Astrocyte (in vitro differentiated cells and primary cell): ENCODE results near the gene CSTF1. TPM values are rescaled to one million over a fixed set of nuclear protein-coding genes. Genes with fewer than 3 reads are reported as not detected.

Source experiments
- DNase-seq: peaks from one replicate; pipeline ENCODE4 v3.0.0-alpha.2; 2010; ENCODE audit warnings: low read depth
- FAIRE-seq: peaks from 2 replicates; lab custom pipeline; 2011; peaks lifted over from hg19 to GRCh38; lab: Jason Lieb, UNC
- H2AFZ ChIP-seq: 2 replicates; pipeline ENCODE4 v1.6.0; 2012; ENCODE audit warnings: low read depth, low read length, inconsistent platforms
- H3K27ac ChIP-seq: 2 replicates; pipeline ENCODE4 v1.5.1; 2011; ENCODE audit warnings: low read depth, low read length, inconsistent platforms
- H3K27me3 ChIP-seq: 2 replicates; pipeline ENCODE4 v1.6.0; 2011; ENCODE audit warnings: low read length, inconsistent platforms; ENCODE audit not compliant: insufficient read depth
- H3K36me3 ChIP-seq: 2 replicates; pipeline ENCODE4 v1.5.1; 2011; ENCODE audit warnings: low read length, inconsistent platforms; ENCODE audit not compliant: insufficient read depth
- H3K4me1 ChIP-seq: 2 replicates; pipeline ENCODE4 v1.5.1; 2011; ENCODE audit warnings: low read length, inconsistent platforms; ENCODE audit not compliant: insufficient read depth
- H3K4me2 ChIP-seq: 2 replicates; pipeline ENCODE4 v1.6.0; 2012; ENCODE audit warnings: low read length, inconsistent platforms
- H3K4me3 ChIP-seq: 2 replicates; pipeline ENCODE4 v1.5.1; 2011; ENCODE audit warnings: low read depth, mild to moderate bottlenecking, low read length, inconsistent platforms; ENCODE audit not compliant: insufficient read depth
- H3K79me2 ChIP-seq: 2 replicates; pipeline ENCODE4 v1.6.0; 2012; ENCODE audit warnings: mild to moderate bottlenecking, low read length, inconsistent platforms; ENCODE audit not compliant: insufficient read depth
- H3K9ac ChIP-seq: 2 replicates; pipeline ENCODE4 v1.6.0; 2012; ENCODE audit warnings: mild to moderate bottlenecking, low read length, inconsistent platforms
- H3K9me3 ChIP-seq: 2 replicates; pipeline ENCODE4 v1.5.1; 2012; ENCODE audit warnings: low read depth, mild to moderate bottlenecking, low read length, inconsistent platforms; ENCODE audit not compliant: insufficient read depth
- H4K20me1 ChIP-seq: 2 replicates; pipeline ENCODE4 v1.6.0; 2012; ENCODE audit warnings: low read length, inconsistent platforms; ENCODE audit not compliant: insufficient read depth
- H3K27ac Mint-ChIP-seq: one replicate; pipeline ENCODE4 v1.8.0; 2021; ENCODE audit warnings: mild to moderate bottlenecking, mixed read lengths; ENCODE audit not compliant: unreplicated experiment
- H3K27me3 Mint-ChIP-seq: one replicate; pipeline ENCODE4 v1.8.0; 2021; ENCODE audit warnings: low read depth, mixed read lengths; ENCODE audit not compliant: unreplicated experiment
- H3K36me3 Mint-ChIP-seq: one replicate; pipeline ENCODE4 v1.8.0; 2021; ENCODE audit warnings: low read depth, mixed read lengths; ENCODE audit not compliant: unreplicated experiment
- H3K4me1 Mint-ChIP-seq: one replicate; pipeline ENCODE4 v1.8.0; 2021; ENCODE audit warnings: low read depth, mixed read lengths; ENCODE audit not compliant: unreplicated experiment
- H3K4me3 Mint-ChIP-seq: one replicate; pipeline ENCODE4 v1.8.0; 2021; ENCODE audit warnings: mild to moderate bottlenecking, moderate library complexity, mixed read lengths; ENCODE audit not compliant: unreplicated experiment
- H3K9me3 Mint-ChIP-seq: one replicate; pipeline ENCODE4 v1.8.0; 2021; ENCODE audit warnings: mild to moderate bottlenecking, mixed read lengths; ENCODE audit not compliant: unreplicated experiment
- EZH2 ChIP-seq: IDR thresholded peaks from 2 replicates; pipeline ENCODE4 v1.6.1; 2012; ENCODE audit warnings: mild to moderate bottlenecking, low read length, inconsistent platforms; ENCODE audit not compliant: insufficient read depth
- total RNA-seq: library from RNA; stranded (reverse); gene quantifications from 2 replicates; pipeline ENCODE4 v1.2.1, GENCODE V29; 2021
- TF ChIP-seq, protein P1 (sequence below): IDR thresholded peaks from 2 replicates; pipeline ENCODE4 v1.5.1; 2011; ENCODE audit warnings: low read depth, mild to moderate bottlenecking, inconsistent platforms, low read length, moderate library complexity; ENCODE audit not compliant: insufficient read depth

Gene CSTF1
- total RNA-seq, 1 donor from 2014 or later = 30.3 TPM

DNA sequence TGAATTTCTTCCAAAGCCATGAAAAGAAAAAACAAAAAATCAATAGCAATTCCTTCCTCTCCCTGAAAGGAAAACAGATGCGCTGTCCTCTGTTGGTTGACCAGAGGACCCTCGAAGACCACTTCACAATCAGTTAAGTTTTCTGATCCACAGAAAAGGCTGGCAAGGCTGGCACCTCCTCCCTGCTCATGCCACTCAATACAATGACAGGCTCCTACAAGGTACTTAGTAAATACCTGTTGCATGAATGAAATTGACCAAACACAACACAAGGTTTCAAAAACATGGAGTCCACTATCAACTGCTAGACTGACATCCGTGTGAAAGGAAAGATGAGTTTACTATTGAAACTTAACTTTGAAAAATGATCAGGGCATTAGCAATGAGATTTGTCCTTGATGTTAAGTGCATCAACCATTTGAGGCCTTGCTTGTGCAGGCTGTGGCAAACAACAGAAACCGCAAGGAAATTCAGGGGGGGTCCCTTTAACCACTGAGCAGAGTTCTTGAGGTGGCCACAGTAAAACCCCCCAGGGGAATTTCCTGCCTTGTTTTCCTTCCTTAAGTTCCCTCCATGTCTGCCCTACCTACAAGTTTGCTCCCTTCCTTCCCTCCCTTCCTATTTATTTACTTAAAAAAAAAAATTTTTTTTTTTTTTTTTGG, 48.0 kb downstream of the CSTF1 start:
- Histone ChIP-seq H3K27me3 (no peaks in the 10 kb centered on the region), H2AFZ (no peak overlapping the region), H3K9me3 (no peaks in the 10 kb centered on the region), H3K4me1 (peaks cover 28% of the 10 kb centered on the region), H3K4me2 (peak overlapping the region; percentile 64), H3K27ac (peak overlapping the region; percentile 91), H3K79me2 (no peaks in the 10 kb centered on the region), H4K20me1 (no peaks in the 10 kb centered on the region), H3K4me3 (no peak overlapping the region), H3K9ac (peak overlapping the region; percentile 70), H3K36me3 (no peaks in the 10 kb centered on the region)
- Mint-ChIP-seq H3K9me3 (no peaks in the 10 kb centered on the region), H3K4me3 (peak overlapping the region; percentile 68), H3K4me1 (peaks cover 17% of the 10 kb centered on the region), H3K36me3 (peaks cover 2% of the 10 kb centered on the region), H3K27ac (peak overlapping the region; percentile 94), H3K27me3 (peaks cover 5% of the 10 kb centered on the region)
- no peak for FAIRE-seq
- DNase-seq = peak; percentile 27
- TF ChIP-seq, protein P1, sequence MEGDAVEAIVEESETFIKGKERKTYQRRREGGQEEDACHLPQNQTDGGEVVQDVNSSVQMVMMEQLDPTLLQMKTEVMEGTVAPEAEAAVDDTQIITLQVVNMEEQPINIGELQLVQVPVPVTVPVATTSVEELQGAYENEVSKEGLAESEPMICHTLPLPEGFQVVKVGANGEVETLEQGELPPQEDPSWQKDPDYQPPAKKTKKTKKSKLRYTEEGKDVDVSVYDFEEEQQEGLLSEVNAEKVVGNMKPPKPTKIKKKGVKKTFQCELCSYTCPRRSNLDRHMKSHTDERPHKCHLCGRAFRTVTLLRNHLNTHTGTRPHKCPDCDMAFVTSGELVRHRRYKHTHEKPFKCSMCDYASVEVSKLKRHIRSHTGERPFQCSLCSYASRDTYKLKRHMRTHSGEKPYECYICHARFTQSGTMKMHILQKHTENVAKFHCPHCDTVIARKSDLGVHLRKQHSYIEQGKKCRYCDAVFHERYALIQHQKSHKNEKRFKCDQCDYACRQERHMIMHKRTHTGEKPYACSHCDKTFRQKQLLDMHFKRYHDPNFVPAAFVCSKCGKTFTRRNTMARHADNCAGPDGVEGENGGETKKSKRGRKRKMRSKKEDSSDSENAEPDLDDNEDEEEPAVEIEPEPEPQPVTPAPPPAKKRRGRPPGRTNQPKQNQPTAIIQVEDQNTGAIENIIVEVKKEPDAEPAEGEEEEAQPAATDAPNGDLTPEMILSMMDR = no peak
- TF ChIP-seq EZH2 = no peak

DNA sequence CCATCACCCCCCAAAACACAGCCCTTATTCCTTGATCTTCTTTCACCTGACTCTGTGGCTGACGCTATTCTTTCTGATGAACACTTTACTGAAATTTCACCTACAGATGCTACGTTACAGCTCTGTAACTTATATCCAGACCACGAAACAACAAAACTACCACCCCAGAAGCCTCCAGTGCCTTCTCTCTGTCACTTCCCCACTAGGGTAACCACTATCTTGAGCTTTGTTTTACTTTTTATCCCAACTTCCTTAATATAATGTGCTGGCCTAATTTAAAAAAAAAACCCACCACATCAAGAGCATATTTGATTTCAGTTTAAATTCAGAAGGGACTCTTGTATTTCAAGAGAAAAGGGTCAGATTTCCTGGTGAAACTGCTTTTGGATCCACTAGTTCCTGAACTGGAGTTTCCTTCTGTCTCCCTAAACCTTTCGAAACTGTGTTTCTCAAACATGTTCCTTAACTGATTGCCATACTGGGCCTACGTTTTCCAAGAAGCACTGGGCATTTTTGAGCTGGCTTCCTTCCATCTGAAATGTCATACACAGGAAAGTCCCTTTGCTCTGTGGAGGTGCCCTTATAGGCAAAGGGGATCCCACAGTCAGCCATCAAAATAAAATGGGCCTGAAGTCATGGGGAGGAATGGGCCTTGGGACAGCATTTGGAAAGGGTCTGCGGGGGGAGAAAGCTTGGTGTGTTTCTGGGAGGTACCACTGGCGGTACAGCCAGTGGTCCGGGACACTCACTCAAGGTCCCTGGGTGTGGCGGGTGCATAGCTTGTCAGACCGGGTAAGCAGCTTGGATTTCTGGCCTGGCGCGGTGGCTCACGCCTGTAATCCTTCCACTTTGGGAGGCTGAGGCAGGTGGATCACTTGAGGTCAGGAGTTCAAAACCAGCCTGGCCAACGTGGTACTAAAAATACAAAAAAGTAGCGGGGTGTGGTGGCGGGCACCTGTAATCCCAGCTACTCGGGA, 50.2 kb downstream of the CSTF1 start:
- Histone ChIP-seq H3K36me3 (no peaks in the 10 kb centered on the region), H3K4me1 (peaks cover 28% of the 10 kb centered on the region), H4K20me1 (no peaks in the 10 kb centered on the region), H3K4me2 (no peak overlapping the region), H3K79me2 (no peaks in the 10 kb centered on the region), H3K4me3 (no peak overlapping the region), H3K27me3 (no peaks in the 10 kb centered on the region), H3K9ac (no peak overlapping the region), H2AFZ (no peak overlapping the region), H3K9me3 (no peaks in the 10 kb centered on the region), H3K27ac (no peak overlapping the region)
- Mint-ChIP-seq H3K27ac (peak overlapping the region; percentile 44), H3K4me1 (peaks cover 17% of the 10 kb centered on the region), H3K36me3 (peaks cover 2% of the 10 kb centered on the region), H3K9me3 (no peaks in the 10 kb centered on the region), H3K27me3 (peaks cover 7% of the 10 kb centered on the region), H3K4me3 (no peak overlapping the region)
- DNase-seq = no peak
- no peak for FAIRE-seq
- TF ChIP-seq EZH2 = no peak
- TF ChIP-seq, protein P1 = no peak
